NCI-H146 (cell line): ENCODE results near the gene TMEM11.

Experiments
- DNase-seq: peaks from one replicate; lab custom pipeline; 2025; lab: John Stamatoyannopoulos, UW

The TMEM11 gene

GRCh38 chr17:21214015-21214776, at the start of gene TMEM11:
TMEM11 (minus strand) TSS chr17:21214161; CDS start chr17:21214152, 9 bp downstream.
- peak; percentile 96 for DNase-seq

GRCh38 chr17:21263376-21263775, 49.4 kb upstream of the TMEM11 start:
- no peak for DNase-seq

GRCh38 chr17:21262259-21262993, 48.5 kb upstream of the TMEM11 start:
- DNase-seq: no peak

GRCh38 chr17:21258593-21258992, 44.6 kb upstream of the TMEM11 start:
- DNase-seq: no peak

- no peak for DNase-seq
Measured at GRCh38 chr17:21253646-21254441, 39.9 kb upstream of the TMEM11 start.

GRCh38 chr17:21252796-21253645, 39.1 kb upstream of the TMEM11 start, which contains the start of gene NATD1:
NATD1 (minus strand) TSS chr17:21253410; CDS start chr17:21253264, 146 bp downstream.
- peak; percentile 77 for DNase-seq

GRCh38 chr17:21252289-21252795, 38.4 kb upstream of the TMEM11 start:
- DNase-seq: no peak

GRCh38 chr17:21251337-21252010, 37.5 kb upstream of the TMEM11 start:
- DNase-seq: no peak

GRCh38 chr17:21250854-21251253, 36.9 kb upstream of the TMEM11 start:
- DNase-seq: no peak

- no peak for DNase-seq
Measured at GRCh38 chr17:21249920-21250703, 36.2 kb upstream of the TMEM11 start.

- no peak for DNase-seq
Measured at GRCh38 chr17:21249086-21249795, 35.3 kb upstream of the TMEM11 start.

- DNase-seq: no peak
Measured at GRCh38 chr17:21248500-21248899, 34.5 kb upstream of the TMEM11 start.

- no peak for DNase-seq
Measured at GRCh38 chr17:21247552-21248258, 33.7 kb upstream of the TMEM11 start.

- DNase-seq: no peak
Measured at GRCh38 chr17:21246698-21247097, 32.7 kb upstream of the TMEM11 start.

GRCh38 chr17:21245639-21246084, 31.7 kb upstream of the TMEM11 start:
- DNase-seq: peak; percentile 23

GRCh38 chr17:21243516-21244303, 29.7 kb upstream of the TMEM11 start:
- no peak for DNase-seq

- no peak for DNase-seq
Measured at GRCh38 chr17:21242780-21243515, 29.0 kb upstream of the TMEM11 start.
